K562 (cell line): ENCODE measurements around the gene LRRC8C. TPM values are rescaled to one million over a fixed set of nuclear protein-coding genes. Genes with fewer than 3 reads are reported as not detected.
A peak's percentile ranks its signal among the peaks of the same experiment; 100 is the strongest.

Source experiments
- ARNT ChIP-seq, 2 experiments: fragments of 450-650 bp; IDR thresholded peaks; 2 replicates each; pipeline ENCODE4 v1.6.1; 2016; ENCODE audit warnings: mild to moderate bottlenecking in 1 of 2
- BCOR ChIP-seq: fragments of 450-650 bp; IDR thresholded peaks from 2 replicates; pipeline ENCODE4 v1.6.1; 2016
- CTBP1 ChIP-seq: fragments of 450-650 bp; IDR thresholded peaks from 2 replicates; pipeline ENCODE4 v1.6.1; 2016; ENCODE audit warnings: borderline replicate concordance
- CTCF ChIP-seq, 3 experiments: IDR thresholded peaks in 2 of 3; conservative IDR thresholded peaks in 1 of 3; 2 replicates each; pipeline ENCODE4 v1.5.1; 2011 to 2012; ENCODE audit warnings: low read length in 3 of 3, mild to moderate bottlenecking in 3 of 3, control low read depth in 2 of 3, improper control_type of control experiment in 1 of 3, inconsistent platforms in 1 of 3, low read depth in 1 of 3, mixed read lengths in 1 of 3, moderate library complexity in 1 of 3; ENCODE audit not compliant: insufficient read depth in 2 of 3
- ELK3 ChIP-seq: fragments of 450-650 bp; formaldehyde crosslinking; IDR thresholded peaks from 2 replicates; pipeline ENCODE4 v1.4.0; 2020; ENCODE audit warnings: mild to moderate bottlenecking
- FOXA3 ChIP-seq, 2 experiments: fragments of 450-650 bp in 1 of 2; sonication (generic) in 1 of 2; formaldehyde crosslinking; IDR thresholded peaks in 1 of 2; conservative IDR thresholded peaks in 1 of 2; 2 replicates each; pipeline versions ENCODE4 v1.4.0 to v1.8.0; 2020 to 2022; ENCODE audit warnings: mild to moderate bottlenecking in 2 of 2, missing genetic modification reagents in 1 of 2
- KDM1A ChIP-seq, 2 experiments: fragments of 450-650 bp; IDR thresholded peaks; 2 replicates each; pipeline ENCODE4 v1.6.1; 2016; ENCODE audit warnings: mild to moderate bottlenecking in 2 of 2
- PHF21A ChIP-seq: fragments of 450-650 bp; IDR thresholded peaks from 2 replicates; pipeline ENCODE4 v1.6.1; 2017; ENCODE audit warnings: low read depth, borderline replicate concordance
- PRPF4 ChIP-seq: fragments of 200-400 bp; formaldehyde crosslinking; IDR thresholded peaks from one replicate; pipeline ENCODE4 v1.6.1; 2017; ENCODE audit warnings: low read length, low read depth, mild to moderate bottlenecking; ENCODE audit not compliant: insufficient read depth, poor library complexity, severe bottlenecking
- RFX7 ChIP-seq: fragments of 250-450 bp; sonication (Bioruptor Pico); IDR thresholded peaks from 2 replicates; pipeline ENCODE4 v1.5.1; 2021; ENCODE audit warnings: mild to moderate bottlenecking
- STAT6 ChIP-seq: sonication (generic); formaldehyde crosslinking; IDR thresholded peaks from 2 replicates; pipeline ENCODE4 v1.8.1; 2023; ENCODE audit warnings: mild to moderate bottlenecking, missing genetic modification reagents
- TEAD1 ChIP-seq, 2 experiments: fragments of 450-650 bp in 1 of 2; sonication (generic) in 1 of 2; formaldehyde crosslinking; IDR thresholded peaks; 2 replicates each; pipeline versions ENCODE4 v1.4.0 to v1.8.0; 2020 to 2022; ENCODE audit warnings: mild to moderate bottlenecking in 2 of 2, missing genetic modification reagents in 1 of 2
- ZBTB49 ChIP-seq: sonication (generic); formaldehyde crosslinking; IDR thresholded peaks from 2 replicates; pipeline ENCODE4 v1.8.0; 2022; ENCODE audit warnings: missing genetic modification reagents, mild to moderate bottlenecking, borderline replicate concordance
- ZNF121 ChIP-seq: sonication (generic); formaldehyde crosslinking; conservative IDR thresholded peaks from 2 replicates; pipeline ENCODE4 v1.8.0; 2022; ENCODE audit warnings: missing genetic modification reagents
- ZNF24 ChIP-seq: fragments of 450-650 bp; IDR thresholded peaks from 2 replicates; pipeline ENCODE4 v1.6.1; 2016
- ZNF707 ChIP-seq: fragments of 250-450 bp; sonication (Bioruptor Pico); conservative IDR thresholded peaks from 2 replicates; pipeline ENCODE4 v1.8.0; 2022; ENCODE audit warnings: inconsistent platforms, mild to moderate bottlenecking, moderate library complexity
- ZSCAN29 ChIP-seq: fragments of 450-650 bp; IDR thresholded peaks from 2 replicates; pipeline ENCODE4 v1.6.1; 2017
- polyA plus RNA-seq, 8 experiments: library from polyadenylated mRNA; depleted of rRNA in 4 of 8; stranded (reverse) in 5 of 8; unstranded in 3 of 8; fragments of >200 nt; fragmentation: Nextera tagmentation in 2 of 8; fragmentation: Illumina TruSeq in 1 of 8; extraction: Ambion mirVana in 2 of 8; extraction: Trizol in 1 of 8; gene quantifications; 2 replicates each; pipeline versions ENCODE4 v1.2.1 to v1.2.3, GENCODE V29; 2011 to 2014; ENCODE audit warnings: inconsistent platforms in 1 of 8, missing spikeins in 1 of 8
- total RNA-seq, 7 experiments: library from RNA; depleted of rRNA in 6 of 7; stranded (reverse); fragments of >200 nt in 6 of 7; fragmentation: Illumina TruSeq in 2 of 7; extraction: Trizol in 2 of 7; gene quantifications; 2 replicates each; pipeline versions ENCODE4 v1.2.1 to v1.2.3, GENCODE V29; 2011 to 2021; ENCODE audit warnings: low replicate concordance in 1 of 7

The LRRC8C gene
- total and polyA plus RNA-seq, 9 of the 15 experiments (the other 6 are each of a cell fraction or from before 2014, with no cell fraction given), result 1.00 to 12.5 (median 4.5) TPM

GRCh38 chr1:89702520-89703045 is 69.7 kb downstream of the LRRC8C start (continued):
- TF ChIP-seq CTCF (IDR thresholded peaks at IDR 0.05 in 2 of 3, conservative IDR thresholded peaks at IDR 0.05 in 1 of 3; ENCODE audit: insufficient read depth in 2 of 3, low read depth in 1 of 3, low read length in 3 of 3) (no peak), BCOR (peak; percentile 75), ZNF24 (peak; percentile 69; the same call in 1 of the 2 replicates), ZBTB49 (CRISPR knock-in tag) (no peak), KDM1A (IDR thresholded peaks at IDR 0.05) (peak in 1 of 2 experiments; percentile 33; a peak in 1 of 4 replicates), ZNF121 (CRISPR knock-in tag) (peak; percentile 98), PRPF4 (no peak), PHF21A (no peak), TEAD1 (CRISPR knock-in tag; IDR thresholded peaks at IDR 0.05) (no peak), RFX7 (CRISPR knock-in tag) (no peak), CTBP1 (no peak), ELK3 (no peak), ZSCAN29 (no peak), STAT6 (no peak), FOXA3 (CRISPR knock-in tag; conservative IDR thresholded peaks at IDR 0.05 in 1 of 2, IDR thresholded peaks at IDR 0.05 in 1 of 2) (no peak), ZNF707 (CRISPR knock-in tag) (no peak), ARNT (IDR thresholded peaks at IDR 0.05) (no peak)
